Measurements from ENCODE around the gene DNAH14.
"Not testable (repeated sequence)": the region's sequence is repeated elsewhere in the genome, so short reads cannot be mapped to it uniquely, and the experiment has no call there.

Gene DNAH14

DNA sequence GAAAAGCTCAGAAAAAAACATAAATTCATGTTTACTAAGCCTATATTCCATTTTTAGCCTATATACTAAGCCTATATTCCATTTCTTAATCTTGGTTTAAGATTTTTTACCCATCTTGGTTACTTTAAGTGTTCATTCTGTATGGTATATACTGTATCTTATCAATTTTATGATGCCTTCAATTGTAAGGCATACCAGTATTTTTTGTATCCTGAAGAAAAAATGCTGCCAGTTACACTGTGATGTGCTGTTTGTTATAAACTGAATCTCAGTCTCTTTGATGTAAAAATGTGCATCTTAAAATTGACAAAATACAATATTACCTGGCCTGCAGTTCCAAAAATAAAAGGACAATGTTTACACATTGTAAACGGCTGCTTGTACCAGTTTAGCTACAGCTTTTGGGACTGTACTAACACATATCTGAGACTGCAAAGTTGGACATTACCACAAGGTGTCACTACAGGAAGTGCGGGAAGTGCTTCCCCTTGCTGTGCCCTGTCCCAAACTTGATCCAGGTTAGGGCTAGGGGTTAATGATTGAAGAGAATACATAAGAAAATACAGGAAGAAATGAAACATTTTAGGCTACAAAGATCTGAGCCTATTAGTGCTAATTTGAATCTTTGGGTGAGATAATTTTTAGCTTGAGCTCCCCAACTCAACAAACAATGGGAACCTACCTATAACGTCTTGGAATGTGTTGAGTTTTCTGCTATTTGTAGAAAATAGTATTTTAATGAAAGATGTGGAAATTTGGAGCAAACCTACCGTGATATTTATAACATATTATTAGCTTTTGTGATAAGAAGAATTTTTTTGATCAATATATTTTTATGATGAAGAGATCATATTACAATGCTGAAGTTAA, 389.5 kb downstream of the DNAH14 start:
- Histone ChIP-seq H4K8ac (ENCODE audit: low read depth, low read length) (no peak overlapping the region), H3K27ac (ENCODE audit: low read depth, low read length) (no peak overlapping the region), H3K56ac (ENCODE audit: low read length) (no peak overlapping the region), H4K5ac (ENCODE audit: low read length) (no peak overlapping the region), H3K4me1 (ENCODE audit: control insufficient read depth, low read depth, low read length) (no peaks in the 10 kb centered on the region), H3K4ac (ENCODE audit: low read depth, low read length) (no peak overlapping the region), H3K4me3 (ENCODE audit: low read length) (no peak overlapping the region), H3K79me2 (ENCODE audit: control insufficient read depth, insufficient read depth, low read length) (no peaks in the 10 kb centered on the region), H2BK120ac (ENCODE audit: low read depth, low read length) (no peak overlapping the region), H2BK15ac (replicated peaks; ENCODE audit: low read depth) (no peak overlapping the region), H3K79me1 (ENCODE audit: low read length) (no peaks in the 10 kb centered on the region), H2AK5ac (ENCODE audit: low read length) (no peak overlapping the region), H3K36me3 (ENCODE audit: control insufficient read depth, insufficient read depth, low read length) (no peaks in the 10 kb centered on the region), H2BK5ac (ENCODE audit: low read length) (no peak overlapping the region), H3K18ac (ENCODE audit: low read length) (no peak overlapping the region), H3K9ac (ENCODE audit: low read length) (no peak overlapping the region), H3K27me3 (ENCODE audit: insufficient read depth, low read length, poor library complexity) (no peaks in the 10 kb centered on the region), H3K4me2 (ENCODE audit: low read length) (no peak overlapping the region), H3K23ac (ENCODE audit: low read length) (no peak overlapping the region)
- WGBS (ENCODE audit: extremely low coverage, insufficient coverage, low lambda C conversion rate), result 100% methylated on average over 1 of the region's 4 CpGs
- peak; percentile 64 for DNase-seq

- no peak overlapping the region for H2BK5ac ChIP-seq (ENCODE audit: low read length)
- no peaks in the 10 kb centered on the region for H3K4me1 ChIP-seq (ENCODE audit: control insufficient read depth, low read depth, low read length)
- H4K8ac ChIP-seq (ENCODE audit: low read depth, low read length), result no peak overlapping the region
- H3K79me2 ChIP-seq (ENCODE audit: control insufficient read depth, insufficient read depth, low read length), result no peaks in the 10 kb centered on the region
- no peaks in the 10 kb centered on the region for H3K79me1 ChIP-seq (ENCODE audit: low read length)
- H3K18ac ChIP-seq (ENCODE audit: low read length), result no peak overlapping the region
- no peaks in the 10 kb centered on the region for H3K36me3 ChIP-seq (ENCODE audit: control insufficient read depth, insufficient read depth, low read length)
- no peak overlapping the region for H3K23ac ChIP-seq (ENCODE audit: low read length)
- no peak overlapping the region for H2BK120ac ChIP-seq (ENCODE audit: low read depth, low read length)
- no peak overlapping the region for H3K56ac ChIP-seq (ENCODE audit: low read length)
- H3K4ac ChIP-seq (ENCODE audit: low read depth, low read length), result no peak overlapping the region
- H2BK15ac ChIP-seq (replicated peaks; ENCODE audit: low read depth), result no peak overlapping the region
- no peak overlapping the region for H3K27ac ChIP-seq (ENCODE audit: low read depth, low read length)
- no peaks in the 10 kb centered on the region for H3K27me3 ChIP-seq (ENCODE audit: insufficient read depth, low read length, poor library complexity)
- no peak overlapping the region for H4K5ac ChIP-seq (ENCODE audit: low read length)
- H3K4me2 ChIP-seq (ENCODE audit: low read length), result no peak overlapping the region
- H3K4me3 ChIP-seq (ENCODE audit: low read length), result no peak overlapping the region
- no peak overlapping the region for H3K9ac ChIP-seq (ENCODE audit: low read length)
- no peak for DNase-seq
- H2AK5ac ChIP-seq (ENCODE audit: low read length), result no peak overlapping the region
Observed at GRCh38 chr1:225319871-225320270, 390.4 kb downstream of the DNAH14 start.

DNA sequence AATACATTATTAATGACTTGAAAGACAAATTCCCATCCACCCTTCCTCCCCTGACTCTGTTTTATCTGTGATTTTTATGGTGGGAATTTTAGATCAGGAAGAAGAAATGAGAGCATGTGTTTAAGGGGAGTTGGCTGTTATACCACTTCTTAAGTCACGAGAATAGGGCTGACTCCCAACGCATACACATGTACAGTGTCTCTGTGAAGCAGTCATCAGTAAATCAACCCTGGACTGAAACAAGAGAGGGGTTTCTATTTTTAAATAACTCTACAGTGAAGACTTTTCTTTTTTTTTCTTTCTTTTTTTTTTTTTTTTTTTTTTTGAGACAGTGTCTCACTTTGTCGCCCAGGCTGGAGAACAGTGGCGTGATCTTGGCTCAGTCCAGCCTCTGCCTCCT, 392.3 kb downstream of the DNAH14 start:
- H4K5ac ChIP-seq (ENCODE audit: low read length), result no peak overlapping the region
- no peak overlapping the region for H2BK15ac ChIP-seq (replicated peaks; ENCODE audit: low read depth)
- H3K27ac ChIP-seq (ENCODE audit: low read depth, low read length), result no peak overlapping the region
- no peak overlapping the region for H3K18ac ChIP-seq (ENCODE audit: low read length)
- H3K23ac ChIP-seq (ENCODE audit: low read length), result no peak overlapping the region
- WGBS (ENCODE audit: extremely low coverage, insufficient coverage, low lambda C conversion rate), result no CpG with 5 or more reads among the region's 4 CpGs
- H2AK5ac ChIP-seq (ENCODE audit: low read length), result no peak overlapping the region
- H3K36me3 ChIP-seq (ENCODE audit: control insufficient read depth, insufficient read depth, low read length), result no peaks in the 10 kb centered on the region
- H3K9ac ChIP-seq (ENCODE audit: low read length), result no peak overlapping the region
- H3K4me2 ChIP-seq (ENCODE audit: low read length), result no peak overlapping the region
- no peak overlapping the region for H3K4me3 ChIP-seq (ENCODE audit: low read length)
- no peak overlapping the region for H4K8ac ChIP-seq (ENCODE audit: low read depth, low read length)
- no peaks in the 10 kb centered on the region for H3K27me3 ChIP-seq (ENCODE audit: insufficient read depth, low read length, poor library complexity)
- no peak overlapping the region for H2BK5ac ChIP-seq (ENCODE audit: low read length)
- no peaks in the 10 kb centered on the region for H3K79me1 ChIP-seq (ENCODE audit: low read length)
- H3K4ac ChIP-seq (ENCODE audit: low read depth, low read length), result no peak overlapping the region
- no peak overlapping the region for H2BK120ac ChIP-seq (ENCODE audit: low read depth, low read length)
- no peak for DNase-seq
- H3K4me1 ChIP-seq (ENCODE audit: control insufficient read depth, low read depth, low read length), result no peaks in the 10 kb centered on the region
- H3K56ac ChIP-seq (ENCODE audit: low read length), result no peak overlapping the region
- no peaks in the 10 kb centered on the region for H3K79me2 ChIP-seq (ENCODE audit: control insufficient read depth, insufficient read depth, low read length)

GRCh38 chr1:225329041-225329440, 399.6 kb downstream of the DNAH14 start:
- no peak overlapping the region for H2BK120ac ChIP-seq (ENCODE audit: low read depth, low read length)
- no peak overlapping the region for H2BK15ac ChIP-seq (replicated peaks; ENCODE audit: low read depth)
- no peak overlapping the region for H3K4me2 ChIP-seq (ENCODE audit: low read length)
- H4K5ac ChIP-seq (ENCODE audit: low read length), result no peak overlapping the region
- H3K23ac ChIP-seq (ENCODE audit: low read length), result no peak overlapping the region
- H4K8ac ChIP-seq (ENCODE audit: low read depth, low read length), result no peak overlapping the region
- no peak overlapping the region for H2BK5ac ChIP-seq (ENCODE audit: low read length)
- H3K27ac ChIP-seq (ENCODE audit: low read depth, low read length), result no peak overlapping the region
- H2AK5ac ChIP-seq (ENCODE audit: low read length), result no peak overlapping the region
- H3K56ac ChIP-seq (ENCODE audit: low read length), result no peak overlapping the region
- H3K36me3 ChIP-seq (ENCODE audit: control insufficient read depth, insufficient read depth, low read length), result no peaks in the 10 kb centered on the region
- no peaks in the 10 kb centered on the region for H3K27me3 ChIP-seq (ENCODE audit: insufficient read depth, low read length, poor library complexity)
- H3K4me3 ChIP-seq (ENCODE audit: low read length), result no peak overlapping the region
- H3K9ac ChIP-seq (ENCODE audit: low read length), result no peak overlapping the region
- DNase-seq, result no peak
- no peak overlapping the region for H3K4ac ChIP-seq (ENCODE audit: low read depth, low read length)
- H3K4me1 ChIP-seq (ENCODE audit: control insufficient read depth, low read depth, low read length), result no peaks in the 10 kb centered on the region
- no peaks in the 10 kb centered on the region for H3K79me2 ChIP-seq (ENCODE audit: control insufficient read depth, insufficient read depth, low read length)
- no peak overlapping the region for H3K18ac ChIP-seq (ENCODE audit: low read length)
- H3K79me1 ChIP-seq (ENCODE audit: low read length), result no peaks in the 10 kb centered on the region

DNA sequence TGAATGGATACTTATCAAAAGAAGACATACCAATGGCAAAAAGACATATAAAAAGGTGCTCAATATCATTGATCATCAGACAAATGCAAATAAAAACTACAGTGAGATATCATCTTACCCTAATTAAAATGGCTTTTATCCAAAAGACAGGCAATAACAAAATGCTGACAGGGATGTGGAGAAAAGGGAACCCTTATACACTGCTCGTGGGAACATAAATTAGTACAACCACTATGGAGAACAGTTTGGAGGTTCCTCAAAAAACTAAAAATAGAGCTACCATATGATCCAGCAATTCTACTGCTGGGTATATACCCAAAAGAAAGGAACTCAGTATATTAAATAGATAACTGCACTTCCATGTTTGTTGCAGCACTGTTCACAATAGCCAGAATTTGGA, 400.5 kb downstream of the DNAH14 start:
- H3K27me3 ChIP-seq (ENCODE audit: insufficient read depth, low read length, poor library complexity); H3K27ac ChIP-seq (ENCODE audit: low read depth, low read length); DNase-seq; H2BK120ac ChIP-seq (ENCODE audit: low read depth, low read length); H3K9ac ChIP-seq (ENCODE audit: low read length); H3K36me3 ChIP-seq (ENCODE audit: control insufficient read depth, insufficient read depth, low read length); H4K5ac ChIP-seq (ENCODE audit: low read length); H3K56ac ChIP-seq (ENCODE audit: low read length); H3K4ac ChIP-seq (ENCODE audit: low read depth, low read length); H4K8ac ChIP-seq (ENCODE audit: low read depth, low read length); H2BK15ac ChIP-seq (replicated peaks; ENCODE audit: low read depth); H3K79me2 ChIP-seq (ENCODE audit: control insufficient read depth, insufficient read depth, low read length); H2BK5ac ChIP-seq (ENCODE audit: low read length); H3K23ac ChIP-seq (ENCODE audit: low read length); H2AK5ac ChIP-seq (ENCODE audit: low read length); H3K4me3 ChIP-seq (ENCODE audit: low read length); H3K4me1 ChIP-seq (ENCODE audit: control insufficient read depth, low read depth, low read length); H3K18ac ChIP-seq (ENCODE audit: low read length); H3K4me2 ChIP-seq (ENCODE audit: low read length); H3K79me1 ChIP-seq (ENCODE audit: low read length): not testable (repeated sequence)
- WGBS (ENCODE audit: extremely low coverage, insufficient coverage, low lambda C conversion rate), result no CpG with 5 or more reads among the region's 1 CpG

GRCh38 chr1:225332686-225333085, 403.2 kb downstream of the DNAH14 start:
- Histone ChIP-seq H3K4ac (ENCODE audit: low read depth, low read length) (no peak overlapping the region), H3K27ac (ENCODE audit: low read depth, low read length) (no peak overlapping the region), H2BK15ac (replicated peaks; ENCODE audit: low read depth) (no peak overlapping the region), H4K5ac (ENCODE audit: low read length) (no peak overlapping the region), H3K36me3 (ENCODE audit: control insufficient read depth, insufficient read depth, low read length) (no peaks in the 10 kb centered on the region), H3K9ac (ENCODE audit: low read length) (no peak overlapping the region), H3K79me1 (ENCODE audit: low read length) (no peaks in the 10 kb centered on the region), H3K79me2 (ENCODE audit: control insufficient read depth, insufficient read depth, low read length) (no peaks in the 10 kb centered on the region), H3K4me1 (ENCODE audit: control insufficient read depth, low read depth, low read length) (no peaks in the 10 kb centered on the region), H2BK5ac (ENCODE audit: low read length) (no peak overlapping the region), H3K27me3 (ENCODE audit: insufficient read depth, low read length, poor library complexity) (no peaks in the 10 kb centered on the region), H2AK5ac (ENCODE audit: low read length) (no peak overlapping the region), H3K56ac (ENCODE audit: low read length) (no peak overlapping the region), H3K4me3 (ENCODE audit: low read length) (no peak overlapping the region), H2BK120ac (ENCODE audit: low read depth, low read length) (no peak overlapping the region), H4K8ac (ENCODE audit: low read depth, low read length) (no peak overlapping the region), H3K23ac (ENCODE audit: low read length) (no peak overlapping the region), H3K18ac (ENCODE audit: low read length) (no peak overlapping the region), H3K4me2 (ENCODE audit: low read length) (no peak overlapping the region)
- no peak for DNase-seq
- WGBS (ENCODE audit: extremely low coverage, insufficient coverage, low lambda C conversion rate), result no CpG with 5 or more reads among the region's 1 CpG

Data from mesendoderm (in vitro differentiated cells).